ENCODE results near the gene NAMPT. TPM values are rescaled to one million over a fixed set of nuclear protein-coding genes. Genes with fewer than 3 reads are reported as not detected.

The NAMPT gene
- total and polyA plus RNA-seq, 9 of the 15 experiments (the other 6 are each of a cell fraction or from before 2014, with no cell fraction given) = 41.1 to 160 (median 106) TPM

- Histone ChIP-seq H2AFZ (ENCODE audit: low read depth, low read length) (no peak overlapping the region), H3K9me1 (ENCODE audit: control insufficient read depth, insufficient read depth, low read length) (no peaks in the 10 kb centered on the region), H3K27me3 (ENCODE audit: control insufficient read depth in 2 of 2, insufficient read depth in 2 of 2, low read length in 2 of 2) (no peaks in the 10 kb centered on the region), H3K4me1 (replicated peaks in 1 of 2; ENCODE audit: control insufficient read depth in 2 of 2, insufficient read depth in 2 of 2, low read length in 2 of 2) (no peaks in the 10 kb centered on the region), H3K4me2 (ENCODE audit: insufficient read depth, low read length) (no peak overlapping the region), H3K36me3 (ENCODE audit: control insufficient read depth, insufficient read depth, low read length) (peaks cover 100% of the 10 kb centered on the region), H4K20me1 (replicated peaks; ENCODE audit: control insufficient read depth, insufficient read depth, low read length) (no peaks in the 10 kb centered on the region), H3K9ac (ENCODE audit: insufficient read depth in 1 of 2, low read depth in 2 of 2, low read length in 2 of 2) (no peak overlapping the region), H3K4me3 (no peak overlapping the region), H3K27ac (ENCODE audit: extremely low read depth, low read depth, low read length) (no peak overlapping the region), H3K9me3 (replicated peaks; ENCODE audit: control insufficient read depth, insufficient read depth, low read depth, low read length) (no peaks in the 10 kb centered on the region), H3K79me2 (ENCODE audit: control insufficient read depth, insufficient read depth, low read length) (peaks cover 39% of the 10 kb centered on the region)
- in situ Hi-C loops (cut with MboI) (no loop called here), intact Hi-C loops (cut with micrococcal nuclease) (no loop called here)
- ChIA-PET CTCF (ENCODE audit: low intra/inter-chr PET ratio) (no interaction called here), POLR2A (interaction anchor here (0.7 to 4.4 kb wide), 7 partner anchors 8 to 143 kb away, joined by 3 to 21 read pairs (median 3); partner anchors contain the start of gene NAMPT)
- FAIRE-seq (no peak), DNase-seq (ENCODE audit: extremely low read depth in 1 of 4, low spot score in 3 of 4) (no peak), ATAC-seq (no peak)
- BruUV-seq (replicated peaks) = no TSS peak
- 87% methylated on average over 8 of the region's 8 CpGs for WGBS (ENCODE audit: insufficient coverage, low coverage, missing lambda C conversion rate)
- TF ChIP-seq ZNF282 (CRISPR knock-in tag; IDR thresholded peaks at IDR 0.05) (no peak), E4F1 (CRISPR knock-in tag; IDR thresholded peaks at IDR 0.05; ENCODE audit: borderline replicate concordance) (no peak), GTF2F1 (IDR thresholded peaks at IDR 0.05; ENCODE audit: low read depth, low read length) (no peak), NFYB (IDR thresholded peaks at IDR 0.05; ENCODE audit: extremely low read depth, insufficient read length) (no peak), NKRF (IDR thresholded peaks at IDR 0.05; ENCODE audit: borderline replicate concordance) (no peak), ZNF133 (CRISPR knock-in tag; IDR thresholded peaks at IDR 0.05) (no peak), HNRNPH1 (optimal IDR thresholded peaks at IDR 0.05; ENCODE audit: low read depth, low read length) (no peak), ZNF695 (CRISPR knock-in tag; IDR thresholded peaks at IDR 0.05) (no peak), ZNF583 (CRISPR knock-in tag; IDR thresholded peaks at IDR 0.05) (no peak), ZNF592 (IDR thresholded peaks at IDR 0.05) (no peak), BHLHE40 (IDR thresholded peaks at IDR 0.05; ENCODE audit: low read length) (no peak), EZH2 (IDR thresholded peaks at IDR 0.05; ENCODE audit: borderline replicate concordance, low read depth, low read length) (no peak), TCF7L2 (IDR thresholded peaks at IDR 0.05; ENCODE audit: low read depth, low read length) (no peak), ZFPM2 (CRISPR knock-in tag; IDR thresholded peaks at IDR 0.05) (no peak)
Observed at GRCh38 chr7:106273009-106273668, 11.6 kb downstream of the NAMPT start.

All from K562 (cell line).